HCT116 (cell line): ENCODE measurements around the gene FHIT. TPM values are rescaled to one million over a fixed set of nuclear protein-coding genes. Genes with fewer than 3 reads are reported as not detected.

Source experiments
- ATAC-seq: fragments of 200-7000 bp; cut with Tn5 transposase; 2 replicates; pipeline ENCODE4 v1.9.1; 2020; ENCODE audit warnings: mild to moderate bottlenecking, moderate library complexity
- BruUV-seq: library from RNA; stranded (reverse); fragments of 400-500 nt; replicated peaks from 2 replicates; lab custom pipeline; 2021; lab: Mats Ljungman, UMichigan
- CTCF ChIA-PET: fragments of 300-600 bp; sonication (Branson Sonifier 250); formaldehyde crosslinking; loops from one replicate; lab custom pipeline; 2021; ENCODE audit warnings: antibody characterized with exemption; lab: Charles Lee
- POLR2A ChIA-PET: fragments of 300-600, 350-600 bp; sonication (Branson Sonifier 250); formaldehyde crosslinking; loops from one replicate; lab custom pipeline; 2021; ENCODE audit warnings: antibody characterized with exemption; lab: Charles Lee
- RAD21 ChIA-PET, 2 experiments: fragments of 300-600 bp; sonication (Branson Sonifier 250); formaldehyde crosslinking; loops; one replicate each; lab custom pipeline; 2023; ENCODE audit warnings: low total read pairs in 2 of 2; ENCODE audit not compliant: uncharacterized antibody in 2 of 2, unreplicated experiment in 2 of 2, low non-redundant PET in 1 of 2; lab: Charles Lee
- DNase-seq: peaks from one replicate; pipeline ENCODE4 v3.0.0-alpha.2; 2010; ENCODE audit warnings: low read depth, low spot score
- H2AFZ ChIP-seq: fragments of 200-600 bp; shearing (Covaris generic), sonication (generic); 2 replicates; pipeline ENCODE4 v1.6.1; 2017; ENCODE audit warnings: low read depth, mixed run types, mixed read lengths, antibody characterized with exemption, low read length; ENCODE audit not compliant: poor library complexity, severe bottlenecking
- H3K27ac ChIP-seq: 2 replicates; pipeline ENCODE4 v1.5.1; 2012; ENCODE audit warnings: low read depth, low read length
- H3K27me3 ChIP-seq: fragments of 200-600 bp; sonication (generic); 2 replicates; pipeline ENCODE4 v1.6.1; 2016; ENCODE audit warnings: mixed run types, low read length, mixed read lengths; ENCODE audit not compliant: insufficient read depth
- H3K36me3 ChIP-seq, 2 experiments: fragments of 200-500 bp in 1 of 2; fragments of 200-600 bp in 1 of 2; sonication (Bioruptor generic) in 1 of 2; sonication (generic) in 1 of 2; 2 replicates each; pipeline versions ENCODE4 v1.5.1 to v1.6.1; 2014 to 2016; ENCODE audit warnings: low read length in 2 of 2, inconsistent platforms in 1 of 2, mixed read lengths in 1 of 2, mixed run types in 1 of 2; ENCODE audit not compliant: insufficient read depth in 2 of 2, control insufficient read depth in 1 of 2
- H3K4me1 ChIP-seq, 2 experiments: fragments of 200-600 bp in 1 of 2; sonication (generic) in 1 of 2; 2 replicates each; pipeline versions ENCODE4 v1.5.1 to v1.6.1; 2012 to 2017; ENCODE audit warnings: low read length in 2 of 2, inconsistent platforms in 1 of 2, mild to moderate bottlenecking in 1 of 2, mixed read lengths in 1 of 2, mixed run types in 1 of 2, moderate library complexity in 1 of 2; ENCODE audit not compliant: insufficient read depth in 2 of 2, control insufficient read depth in 1 of 2
- H3K4me2 ChIP-seq: fragments of 200-600 bp; sonication (generic); 2 replicates; pipeline ENCODE4 v1.6.1; 2017; ENCODE audit warnings: mixed run types, low read length, mixed read lengths
- H3K4me3 ChIP-seq, 2 experiments: fragments of 200-600 bp in 1 of 2; sonication (generic) in 1 of 2; replicated peaks in 1 of 2; 2 replicates each; pipeline ENCODE4 v1.5.1; 2011 to 2016; ENCODE audit warnings: low read length in 2 of 2, control low read depth in 1 of 2, low read depth in 1 of 2, mild to moderate bottlenecking in 1 of 2, mixed read lengths in 1 of 2, mixed run types in 1 of 2
- H3K79me2 ChIP-seq: fragments of 200-600 bp; sonication (generic); 2 replicates; pipeline ENCODE4 v1.6.1; 2017; ENCODE audit warnings: mild to moderate bottlenecking, mixed run types, low read length, moderate library complexity, mixed read lengths; ENCODE audit not compliant: insufficient read depth
- H3K9ac ChIP-seq: fragments of 200-600 bp; sonication (generic); 2 replicates; pipeline ENCODE4 v1.6.1; 2016; ENCODE audit warnings: low read length, mixed read lengths
- H3K9me2 ChIP-seq: fragments of 200-600 bp; sonication (generic), shearing (Covaris generic); 2 replicates; pipeline ENCODE4 v1.6.1; 2017; ENCODE audit warnings: mixed run types, mild to moderate bottlenecking, moderate library complexity; ENCODE audit not compliant: insufficient read depth
- H3K9me3 ChIP-seq, 2 experiments: fragments of 200-500 bp in 1 of 2; fragments of 200-600 bp in 1 of 2; sonication (Bioruptor generic) in 1 of 2; sonication (generic) in 1 of 2; 2 replicates each; pipeline ENCODE4 v1.6.1; 2014 to 2017; ENCODE audit warnings: low read length in 2 of 2, mixed read lengths in 2 of 2, inconsistent platforms in 1 of 2, low read depth in 1 of 2, mild to moderate bottlenecking in 1 of 2, mixed run types in 1 of 2, moderate library complexity in 1 of 2; ENCODE audit not compliant: control insufficient read depth in 1 of 2, insufficient read depth in 1 of 2
- H4K20me1 ChIP-seq: fragments of 200-600 bp; sonication (generic), shearing (Covaris generic); 2 replicates; pipeline ENCODE4 v1.6.1; 2017; ENCODE audit warnings: mixed run types, mild to moderate bottlenecking, moderate library complexity; ENCODE audit not compliant: insufficient read depth
- CEBPB ChIP-seq: IDR thresholded peaks from 2 replicates; pipeline ENCODE4 v1.6.1; 2012; ENCODE audit warnings: low read depth
- EGR1 ChIP-seq: IDR thresholded peaks from 2 replicates; pipeline ENCODE4 v1.6.1; 2012; ENCODE audit warnings: low read depth
- ELF1 ChIP-seq: IDR thresholded peaks from 2 replicates; pipeline ENCODE4 v1.6.1; 2012; ENCODE audit warnings: low read depth, borderline replicate concordance
- EZH2 ChIP-seq: fragments of 200-600 bp; sonication (generic); IDR thresholded peaks from 2 replicates; pipeline ENCODE4 v1.6.1; 2017; ENCODE audit warnings: antibody characterized with exemption, mixed run types
- JUND ChIP-seq: IDR thresholded peaks from 2 replicates; pipeline ENCODE4 v1.6.1; 2012
- POLR2A ChIP-seq: IDR thresholded peaks from 2 replicates; pipeline ENCODE4 v1.7.0; 2011; ENCODE audit warnings: borderline replicate concordance; ENCODE audit not compliant: insufficient read depth, insufficient read length; ENCODE audit errors: extremely low read depth
- RAD21 ChIP-seq: IDR thresholded peaks from 2 replicates; pipeline ENCODE4 v1.6.1; 2012; ENCODE audit warnings: low read depth, mild to moderate bottlenecking
- SIN3A ChIP-seq: IDR thresholded peaks from 2 replicates; pipeline ENCODE4 v1.6.1; 2012; ENCODE audit warnings: low read depth
- ZNF274 ChIP-seq: fragments of 200-500 bp; sonication (Bioruptor generic); IDR thresholded peaks from 2 replicates; pipeline ENCODE4 v1.6.1; 2014; ENCODE audit warnings: mild to moderate bottlenecking, low read depth, low read length, inconsistent platforms
- intact Hi-C: fragments of 100-400 bp; cut with micrococcal nuclease; formaldehyde crosslinking; loops from 2 replicates; pipeline ENCODE4 v1.10.0; 2022
- total RNA-seq: library from RNA; stranded (reverse); gene quantifications from one replicate; pipeline ENCODE4 v1.2.1, GENCODE V29; 2021; ENCODE audit not compliant: unreplicated experiment
- TF ChIP-seq, protein P1 (sequence below), 3 experiments: fragments of 200-600 bp in 1 of 3; sonication (generic) in 1 of 3; IDR thresholded peaks in 2 of 3; conservative IDR thresholded peaks in 1 of 3; 2 replicates each; pipeline ENCODE4 v1.5.1; 2012 to 2017; ENCODE audit warnings: low read depth in 2 of 3, low read length in 2 of 3, antibody characterized with exemption in 1 of 3, borderline replicate concordance in 1 of 3, control low read depth in 1 of 3, mild to moderate bottlenecking in 1 of 3, mixed read lengths in 1 of 3, mixed run types in 1 of 3, moderate library complexity in 1 of 3; ENCODE audit not compliant: insufficient read depth in 1 of 3
- TF ChIP-seq, protein P2 (sequence below): IDR thresholded peaks from 2 replicates; pipeline ENCODE4 v1.6.1; 2012; ENCODE audit warnings: low read depth
- TF ChIP-seq, protein P3 (sequence below): IDR thresholded peaks from 2 replicates; pipeline ENCODE4 v1.6.1; 2011; ENCODE audit warnings: mild to moderate bottlenecking, low read length, moderate library complexity; ENCODE audit not compliant: insufficient replicate concordance; ENCODE audit errors: extremely low read depth
- TF ChIP-seq, protein P4 (sequence below): IDR thresholded peaks from 2 replicates; pipeline ENCODE4 v1.6.1; 2012

The FHIT gene
- total RNA-seq, 1 experiment from 2014 or later = 20.1 TPM

DNA sequence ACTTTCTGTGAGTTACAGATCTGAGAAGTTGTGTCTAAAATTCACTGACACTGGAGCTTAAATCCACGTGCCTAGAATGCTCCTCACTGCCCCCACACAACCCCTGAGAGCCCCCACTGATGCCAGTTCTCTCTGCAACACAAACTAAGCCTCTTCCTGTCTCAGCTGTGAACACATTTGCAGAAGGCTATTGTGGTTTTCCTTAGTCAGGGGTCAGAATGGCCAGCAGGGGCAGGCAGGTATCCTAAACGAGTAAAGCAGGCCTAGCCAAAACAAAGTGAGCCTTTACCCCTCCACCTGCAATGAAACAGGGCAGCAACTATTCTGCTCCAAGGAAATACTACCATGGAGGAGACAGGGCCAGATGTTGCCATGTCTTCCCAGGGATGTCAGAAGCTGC is 78.6 kb downstream of the FHIT start:
- Histone ChIP-seq H3K4me1 (peaks cover 0 to 8% of the 10 kb centered on the region in 2 experiments; a peak in 2 of 4 replicates), H3K27ac (no peak overlapping the region), H3K9ac (no peak overlapping the region), H3K36me3 (no peaks in the 10 kb centered on the region), H3K79me2 (no peaks in the 10 kb centered on the region), H3K9me2 (no peaks in the 10 kb centered on the region), H4K20me1 (no peaks in the 10 kb centered on the region), H3K9me3 (no peaks in the 10 kb centered on the region), H2AFZ (no peak overlapping the region), H3K4me3 (no peak overlapping the region), H3K27me3 (no peaks in the 10 kb centered on the region), H3K4me2 (no peak overlapping the region)
- no TSS peak for BruUV-seq
- TF ChIP-seq ELF1 (no peak), EZH2 (no peak), RAD21 (peak; percentile 37), SIN3A (no peak)
- TF ChIP-seq, protein P1, sequence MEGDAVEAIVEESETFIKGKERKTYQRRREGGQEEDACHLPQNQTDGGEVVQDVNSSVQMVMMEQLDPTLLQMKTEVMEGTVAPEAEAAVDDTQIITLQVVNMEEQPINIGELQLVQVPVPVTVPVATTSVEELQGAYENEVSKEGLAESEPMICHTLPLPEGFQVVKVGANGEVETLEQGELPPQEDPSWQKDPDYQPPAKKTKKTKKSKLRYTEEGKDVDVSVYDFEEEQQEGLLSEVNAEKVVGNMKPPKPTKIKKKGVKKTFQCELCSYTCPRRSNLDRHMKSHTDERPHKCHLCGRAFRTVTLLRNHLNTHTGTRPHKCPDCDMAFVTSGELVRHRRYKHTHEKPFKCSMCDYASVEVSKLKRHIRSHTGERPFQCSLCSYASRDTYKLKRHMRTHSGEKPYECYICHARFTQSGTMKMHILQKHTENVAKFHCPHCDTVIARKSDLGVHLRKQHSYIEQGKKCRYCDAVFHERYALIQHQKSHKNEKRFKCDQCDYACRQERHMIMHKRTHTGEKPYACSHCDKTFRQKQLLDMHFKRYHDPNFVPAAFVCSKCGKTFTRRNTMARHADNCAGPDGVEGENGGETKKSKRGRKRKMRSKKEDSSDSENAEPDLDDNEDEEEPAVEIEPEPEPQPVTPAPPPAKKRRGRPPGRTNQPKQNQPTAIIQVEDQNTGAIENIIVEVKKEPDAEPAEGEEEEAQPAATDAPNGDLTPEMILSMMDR (IDR thresholded peaks at IDR 0.05 in 2 of 3, conservative IDR thresholded peaks at IDR 0.05 in 1 of 3; ENCODE audit: borderline replicate concordance in 1 of 3, insufficient read depth in 1 of 3, low read depth in 2 of 3, low read length in 2 of 3) = peak in 2 of 3 experiments; percentile 52 to 58; a peak in 4 of 6 replicates
- intact Hi-C loops = no loop called here
- CTCF ChIA-PET = interaction anchor here (1.1 kb wide), 1 partner anchor 31 kb away, joined by 3 read pairs; no protein-coding TSS in a partner anchor
- POLR2A ChIA-PET = no interaction called here
- RAD21 ChIA-PET = no interaction called here
- DNase-seq (no peak), ATAC-seq (peak; percentile 78)

DNA sequence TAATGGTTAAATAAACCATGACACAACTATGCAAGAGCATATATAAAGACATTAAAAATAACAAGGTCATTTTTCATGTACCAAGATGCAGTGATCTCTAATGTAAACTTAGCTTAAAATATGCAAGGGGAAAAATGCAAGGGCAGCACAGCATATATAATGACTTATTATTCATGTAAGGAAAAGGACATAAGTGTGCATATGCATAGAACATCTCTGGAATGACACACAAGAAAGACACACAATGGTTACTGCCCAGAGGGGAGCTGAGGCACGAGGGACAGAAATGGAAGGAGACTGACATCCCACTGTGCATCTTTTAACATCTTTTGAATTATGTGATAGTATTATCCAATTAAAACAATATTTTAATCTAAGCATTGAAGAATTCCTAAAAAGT is 79.0 kb downstream of the FHIT start:
- POLR2A ChIA-PET = no interaction called here
- Histone ChIP-seq H2AFZ (no peak overlapping the region), H3K9me3 (no peaks in the 10 kb centered on the region), H3K4me1 (peaks cover 0 to 8% of the 10 kb centered on the region in 2 experiments; a peak in 2 of 4 replicates), H4K20me1 (no peaks in the 10 kb centered on the region), H3K27ac (no peak overlapping the region), H3K79me2 (no peaks in the 10 kb centered on the region), H3K9me2 (no peaks in the 10 kb centered on the region), H3K9ac (no peak overlapping the region), H3K36me3 (no peaks in the 10 kb centered on the region), H3K4me3 (no peak overlapping the region), H3K4me2 (no peak overlapping the region), H3K27me3 (no peaks in the 10 kb centered on the region)
- BruUV-seq = no TSS peak
- RAD21 ChIA-PET = no interaction called here
- no peak for ATAC-seq
- no peak for DNase-seq
- CTCF ChIA-PET = interaction anchor here (1.1 kb wide), 1 partner anchor 31 kb away, joined by 3 read pairs; no protein-coding TSS in a partner anchor
- intact Hi-C loops = no loop called here
- TF ChIP-seq CEBPB = no peak
- no peak for TF ChIP-seq ELF1
- no peak for TF ChIP-seq ZNF274
- TF ChIP-seq JUND = no peak
- TF ChIP-seq, protein P2, sequence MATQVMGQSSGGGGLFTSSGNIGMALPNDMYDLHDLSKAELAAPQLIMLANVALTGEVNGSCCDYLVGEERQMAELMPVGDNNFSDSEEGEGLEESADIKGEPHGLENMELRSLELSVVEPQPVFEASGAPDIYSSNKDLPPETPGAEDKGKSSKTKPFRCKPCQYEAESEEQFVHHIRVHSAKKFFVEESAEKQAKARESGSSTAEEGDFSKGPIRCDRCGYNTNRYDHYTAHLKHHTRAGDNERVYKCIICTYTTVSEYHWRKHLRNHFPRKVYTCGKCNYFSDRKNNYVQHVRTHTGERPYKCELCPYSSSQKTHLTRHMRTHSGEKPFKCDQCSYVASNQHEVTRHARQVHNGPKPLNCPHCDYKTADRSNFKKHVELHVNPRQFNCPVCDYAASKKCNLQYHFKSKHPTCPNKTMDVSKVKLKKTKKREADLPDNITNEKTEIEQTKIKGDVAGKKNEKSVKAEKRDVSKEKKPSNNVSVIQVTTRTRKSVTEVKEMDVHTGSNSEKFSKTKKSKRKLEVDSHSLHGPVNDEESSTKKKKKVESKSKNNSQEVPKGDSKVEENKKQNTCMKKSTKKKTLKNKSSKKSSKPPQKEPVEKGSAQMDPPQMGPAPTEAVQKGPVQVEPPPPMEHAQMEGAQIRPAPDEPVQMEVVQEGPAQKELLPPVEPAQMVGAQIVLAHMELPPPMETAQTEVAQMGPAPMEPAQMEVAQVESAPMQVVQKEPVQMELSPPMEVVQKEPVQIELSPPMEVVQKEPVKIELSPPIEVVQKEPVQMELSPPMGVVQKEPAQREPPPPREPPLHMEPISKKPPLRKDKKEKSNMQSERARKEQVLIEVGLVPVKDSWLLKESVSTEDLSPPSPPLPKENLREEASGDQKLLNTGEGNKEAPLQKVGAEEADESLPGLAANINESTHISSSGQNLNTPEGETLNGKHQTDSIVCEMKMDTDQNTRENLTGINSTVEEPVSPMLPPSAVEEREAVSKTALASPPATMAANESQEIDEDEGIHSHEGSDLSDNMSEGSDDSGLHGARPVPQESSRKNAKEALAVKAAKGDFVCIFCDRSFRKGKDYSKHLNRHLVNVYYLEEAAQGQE = no peak
- no peak for TF ChIP-seq EGR1
- no peak for TF ChIP-seq POLR2A
- TF ChIP-seq, protein P3, sequence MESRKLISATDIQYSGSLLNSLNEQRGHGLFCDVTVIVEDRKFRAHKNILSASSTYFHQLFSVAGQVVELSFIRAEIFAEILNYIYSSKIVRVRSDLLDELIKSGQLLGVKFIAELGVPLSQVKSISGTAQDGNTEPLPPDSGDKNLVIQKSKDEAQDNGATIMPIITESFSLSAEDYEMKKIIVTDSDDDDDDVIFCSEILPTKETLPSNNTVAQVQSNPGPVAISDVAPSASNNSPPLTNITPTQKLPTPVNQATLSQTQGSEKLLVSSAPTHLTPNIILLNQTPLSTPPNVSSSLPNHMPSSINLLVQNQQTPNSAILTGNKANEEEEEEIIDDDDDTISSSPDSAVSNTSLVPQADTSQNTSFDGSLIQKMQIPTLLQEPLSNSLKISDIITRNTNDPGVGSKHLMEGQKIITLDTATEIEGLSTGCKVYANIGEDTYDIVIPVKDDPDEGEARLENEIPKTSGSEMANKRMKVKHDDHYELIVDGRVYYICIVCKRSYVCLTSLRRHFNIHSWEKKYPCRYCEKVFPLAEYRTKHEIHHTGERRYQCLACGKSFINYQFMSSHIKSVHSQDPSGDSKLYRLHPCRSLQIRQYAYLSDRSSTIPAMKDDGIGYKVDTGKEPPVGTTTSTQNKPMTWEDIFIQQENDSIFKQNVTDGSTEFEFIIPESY = no peak
- TF ChIP-seq, protein P4, sequence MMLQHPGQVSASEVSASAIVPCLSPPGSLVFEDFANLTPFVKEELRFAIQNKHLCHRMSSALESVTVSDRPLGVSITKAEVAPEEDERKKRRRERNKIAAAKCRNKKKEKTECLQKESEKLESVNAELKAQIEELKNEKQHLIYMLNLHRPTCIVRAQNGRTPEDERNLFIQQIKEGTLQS = no peak
